ENCODE results near the gene ADPRHL1.

The ADPRHL1 gene

DNA sequence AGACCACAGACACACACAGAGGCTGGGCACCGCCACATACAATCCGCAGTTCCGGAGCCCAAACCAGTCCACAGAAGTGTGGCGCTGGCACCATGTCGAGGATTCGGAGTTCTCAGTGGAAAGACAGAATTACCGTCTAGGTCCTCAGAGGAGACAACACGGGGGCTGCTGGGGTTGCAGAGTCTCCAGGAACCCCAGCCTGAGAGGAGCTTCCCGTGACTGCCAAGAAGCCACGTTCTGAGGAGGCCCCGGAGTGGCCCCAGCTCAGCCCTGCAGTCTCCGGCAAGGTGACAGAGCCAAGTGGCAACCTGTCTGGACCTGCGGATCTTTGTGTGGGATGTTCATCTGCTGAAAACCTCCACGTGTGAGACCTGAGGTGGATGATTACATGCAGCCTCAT, 7.3 kb upstream of the ADPRHL1 start:
- Histone ChIP-seq H3K36me3 (ENCODE audit: insufficient read depth, low read length) (peaks cover 45% of the 10 kb centered on the region; the same call in 1 of the 2 replicates), H3K4me2 (ENCODE audit: low read depth, low read length, poor library complexity, severe bottlenecking) (no peak overlapping the region), H3F3A (ENCODE audit: low read depth) (no peaks in the 10 kb centered on the region), H3K4me3 (ENCODE audit: low read length, poor library complexity, severe bottlenecking) (no peak overlapping the region), H3K4me1 (ENCODE audit: insufficient read depth, low read length, poor library complexity, severe bottlenecking) (no peaks in the 10 kb centered on the region), H3K79me2 (ENCODE audit: insufficient read depth, low read length) (no peaks in the 10 kb centered on the region), H3K9me2 (replicated peaks; ENCODE audit: low read depth, low read length) (no peaks in the 10 kb centered on the region), H3K9me3 (ENCODE audit: insufficient read depth, low read depth, low read length) (no peaks in the 10 kb centered on the region), H4K20me1 (ENCODE audit: insufficient read depth, low read length, poor library complexity, severe bottlenecking) (no peaks in the 10 kb centered on the region), H3K27me3 (ENCODE audit: insufficient read depth, low read length, poor library complexity, severe bottlenecking) (no peaks in the 10 kb centered on the region), H2AFZ (ENCODE audit: low read length) (no peak overlapping the region), H3K9ac (ENCODE audit: low read depth, low read length, poor library complexity, severe bottlenecking) (no peak overlapping the region)
- no peak for TF ChIP-seq CTCF (conservative IDR thresholded peaks at IDR 0.05; ENCODE audit: low read length)
- no peak for TF ChIP-seq EZH2phosphoT487 (IDR thresholded peaks at IDR 0.05; ENCODE audit: borderline replicate concordance)

- Histone ChIP-seq H3K4me3 (ENCODE audit: low read length, poor library complexity, severe bottlenecking) (no peak overlapping the region), H3K9me2 (replicated peaks; ENCODE audit: low read depth, low read length) (no peaks in the 10 kb centered on the region), H4K20me1 (ENCODE audit: insufficient read depth, low read length, poor library complexity, severe bottlenecking) (no peaks in the 10 kb centered on the region), H3K4me1 (ENCODE audit: insufficient read depth, low read length, poor library complexity, severe bottlenecking) (no peaks in the 10 kb centered on the region), H3K36me3 (ENCODE audit: insufficient read depth, low read length) (peaks cover 46% of the 10 kb centered on the region; the same call in 1 of the 2 replicates), H3K4me2 (ENCODE audit: low read depth, low read length, poor library complexity, severe bottlenecking) (no peak overlapping the region), H3K79me2 (ENCODE audit: insufficient read depth, low read length) (no peaks in the 10 kb centered on the region), H3K27me3 (ENCODE audit: insufficient read depth, low read length, poor library complexity, severe bottlenecking) (no peaks in the 10 kb centered on the region), H3K9me3 (ENCODE audit: insufficient read depth, low read depth, low read length) (no peaks in the 10 kb centered on the region), H2AFZ (ENCODE audit: low read length) (no peak overlapping the region), H3F3A (ENCODE audit: low read depth) (no peaks in the 10 kb centered on the region), H3K9ac (ENCODE audit: low read depth, low read length, poor library complexity, severe bottlenecking) (no peak overlapping the region)
- TF ChIP-seq EZH2phosphoT487 (IDR thresholded peaks at IDR 0.05; ENCODE audit: borderline replicate concordance) (no peak), CTCF (conservative IDR thresholded peaks at IDR 0.05; ENCODE audit: low read length) (no peak)
Observed at GRCh38 chr13:113460064-113460555, 6.8 kb upstream of the ADPRHL1 start.

- H3K36me3 ChIP-seq (ENCODE audit: insufficient read depth, low read length) = peaks cover 46% of the 10 kb centered on the region; the same call in 1 of the 2 replicates
- H3F3A ChIP-seq (ENCODE audit: low read depth) = no peaks in the 10 kb centered on the region
- H3K4me3 ChIP-seq (ENCODE audit: low read length, poor library complexity, severe bottlenecking) = no peak overlapping the region
- H3K4me2 ChIP-seq (ENCODE audit: low read depth, low read length, poor library complexity, severe bottlenecking) = no peak overlapping the region
- H3K9ac ChIP-seq (ENCODE audit: low read depth, low read length, poor library complexity, severe bottlenecking) = no peak overlapping the region
- H3K9me3 ChIP-seq (ENCODE audit: insufficient read depth, low read depth, low read length) = no peaks in the 10 kb centered on the region
- H3K9me2 ChIP-seq (replicated peaks; ENCODE audit: low read depth, low read length) = no peaks in the 10 kb centered on the region
- H2AFZ ChIP-seq (ENCODE audit: low read length) = no peak overlapping the region
- no peaks in the 10 kb centered on the region for H4K20me1 ChIP-seq (ENCODE audit: insufficient read depth, low read length, poor library complexity, severe bottlenecking)
- H3K27me3 ChIP-seq (ENCODE audit: insufficient read depth, low read length, poor library complexity, severe bottlenecking) = no peaks in the 10 kb centered on the region
- H3K79me2 ChIP-seq (ENCODE audit: insufficient read depth, low read length) = no peaks in the 10 kb centered on the region
- no peak for TF ChIP-seq EZH2phosphoT487 (IDR thresholded peaks at IDR 0.05; ENCODE audit: borderline replicate concordance)
- TF ChIP-seq CTCF (conservative IDR thresholded peaks at IDR 0.05; ENCODE audit: low read length) = peak; percentile 61
- H3K4me1 ChIP-seq (ENCODE audit: insufficient read depth, low read length, poor library complexity, severe bottlenecking) = no peaks in the 10 kb centered on the region
Observed at GRCh38 chr13:113458253-113459065, 5.2 kb upstream of the ADPRHL1 start.

Data from Loucy (cell line).